HG02973 (cell line): ENCODE results near the gene SUPT4H1.

Source experiments
- ATAC-seq: cut with Tn5 transposase; IDR thresholded peaks from one replicate; pipeline ENCODE4 v1.9.1; 2021; ENCODE audit warnings: moderate library complexity; ENCODE audit not compliant: unreplicated experiment

The SUPT4H1 gene

DNA sequence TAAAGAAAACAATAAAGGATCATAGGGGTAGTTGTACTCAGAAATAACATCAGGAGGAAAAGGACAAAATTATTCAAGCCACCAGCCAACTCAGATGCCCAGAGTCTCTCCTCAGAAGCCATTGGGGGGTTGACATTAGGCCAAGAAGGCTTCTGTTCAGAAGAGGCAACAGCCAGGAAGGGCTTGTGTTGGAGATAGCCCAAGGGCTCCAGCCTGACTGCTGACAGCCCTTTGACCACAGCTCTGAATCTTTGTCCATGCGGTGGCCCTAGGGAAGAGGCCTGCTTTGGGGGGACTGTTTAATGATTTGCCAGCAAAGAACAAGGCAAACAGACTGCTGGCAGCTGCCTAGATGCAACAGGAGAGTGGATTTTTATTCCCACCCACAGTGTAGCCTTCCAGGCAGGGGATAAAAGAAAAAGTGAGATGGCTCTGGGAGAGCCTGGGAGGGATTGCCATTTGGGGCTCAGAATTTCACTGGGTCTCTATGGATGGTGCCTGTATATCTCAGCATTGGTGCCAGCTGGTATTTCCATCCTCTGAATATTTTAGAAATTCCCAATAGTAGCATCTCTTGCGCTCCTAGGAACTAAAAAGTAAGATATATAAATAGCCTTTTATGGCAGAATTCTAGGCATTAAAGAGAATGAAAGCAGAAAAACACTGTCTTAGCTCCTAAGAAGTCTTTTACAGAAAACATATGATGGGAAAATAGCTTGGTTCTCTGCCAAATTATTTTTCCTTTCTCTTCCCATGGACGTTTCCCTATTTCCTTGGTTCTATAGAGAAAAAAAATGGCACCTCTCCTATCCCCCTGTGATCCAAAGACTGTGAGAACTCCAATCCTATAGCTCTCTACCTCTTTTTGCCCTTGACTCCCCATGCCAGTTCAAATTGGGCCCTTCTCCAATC is 29.4 kb upstream of the SUPT4H1 start:
- no peak for ATAC-seq

DNA sequence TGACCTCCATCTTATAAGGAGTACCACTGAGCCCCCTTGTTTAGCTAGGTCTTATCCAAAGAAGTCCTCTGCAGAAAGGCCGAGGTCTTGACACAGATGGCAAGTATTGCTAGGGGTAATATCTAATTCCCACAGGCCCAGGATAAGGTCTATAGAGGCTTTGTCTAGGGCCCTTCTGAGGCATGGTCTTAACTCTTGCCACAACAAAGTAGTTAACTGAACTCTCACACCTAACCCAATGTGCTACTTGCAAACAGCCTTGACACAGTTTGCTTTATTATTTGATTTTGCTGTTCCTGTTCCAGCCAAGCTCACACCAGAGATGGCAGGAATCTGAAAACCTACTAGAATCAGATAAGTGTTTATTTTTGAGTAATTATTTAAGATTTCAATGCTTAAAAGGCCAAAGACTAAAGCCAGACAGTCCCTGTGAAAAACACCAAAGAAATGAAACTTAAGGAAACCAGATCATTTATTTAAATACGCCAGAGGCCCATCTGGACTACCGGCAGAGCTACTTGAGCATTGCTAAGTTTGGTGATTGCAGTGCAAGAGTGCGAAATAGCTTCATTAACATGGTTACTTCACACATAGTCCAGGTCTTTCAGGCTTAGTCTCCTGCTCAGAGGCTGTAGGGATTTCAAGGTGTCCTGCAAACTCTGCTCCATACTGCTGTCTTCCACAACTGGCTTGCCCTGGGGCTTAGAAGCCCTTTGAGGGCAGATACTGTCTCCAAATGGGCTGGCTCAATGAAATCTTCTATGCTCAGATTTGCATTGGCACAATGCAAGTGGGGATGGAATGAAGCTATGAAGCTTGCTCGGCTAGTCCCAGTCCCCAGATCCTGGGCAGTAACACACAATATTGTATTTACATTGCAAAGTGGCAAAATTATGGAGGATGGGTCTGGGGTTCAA is 28.5 kb upstream of the SUPT4H1 start:
- ATAC-seq, result no peak

DNA sequence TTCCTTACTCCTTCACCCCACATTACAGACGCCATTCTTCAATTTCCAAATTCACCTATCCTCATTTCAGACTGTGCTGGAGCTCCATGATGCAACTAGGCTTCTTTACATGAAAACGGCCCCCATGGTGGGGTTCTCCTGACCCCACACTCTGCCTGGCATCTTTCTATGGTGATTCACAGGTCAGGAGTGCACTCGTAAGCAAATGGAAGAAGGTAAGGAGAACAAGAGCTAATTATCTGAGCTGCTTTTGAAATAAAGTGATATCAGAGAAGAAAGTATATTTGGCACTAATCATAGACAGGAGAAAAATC is 27.5 kb upstream of the SUPT4H1 start:
- ATAC-seq, result no peak

DNA sequence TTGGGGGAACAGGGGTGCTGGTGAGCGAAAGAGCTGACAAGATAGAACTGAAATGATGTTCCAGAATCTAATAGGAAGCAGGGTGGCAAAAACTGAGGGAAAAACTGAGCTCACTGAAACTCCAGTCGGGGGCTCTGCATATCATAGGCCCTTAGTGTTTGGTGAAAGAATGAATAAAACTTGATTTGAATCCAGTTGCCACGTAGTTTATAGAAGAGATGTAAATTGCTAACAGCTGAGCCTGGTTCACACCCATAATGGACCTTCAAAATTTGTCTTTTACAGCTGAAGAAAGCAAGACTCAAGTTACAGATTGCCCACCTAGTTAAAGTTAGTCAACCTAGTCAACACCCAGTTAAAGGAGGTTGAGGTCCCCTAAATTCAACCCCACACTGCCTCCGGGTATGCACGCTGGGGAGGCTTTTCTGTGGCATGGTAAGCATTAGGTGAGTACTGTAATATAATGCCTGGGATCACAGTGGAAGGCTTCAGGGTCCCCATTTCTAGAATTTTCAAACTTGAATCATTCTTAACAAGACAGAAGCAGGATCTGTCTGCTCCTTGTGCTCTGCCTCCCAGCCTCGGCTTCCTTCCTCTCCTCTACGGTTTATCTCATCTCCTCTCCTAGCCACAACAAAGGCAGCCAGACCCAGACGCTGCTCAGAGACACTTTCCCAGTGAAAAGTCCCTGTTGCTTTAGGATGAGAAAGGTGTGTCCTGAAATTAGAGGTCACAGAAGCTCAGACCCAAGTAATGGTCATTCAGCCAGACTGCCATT is 26.9 kb upstream of the SUPT4H1 start:
- ATAC-seq, result no peak

DNA sequence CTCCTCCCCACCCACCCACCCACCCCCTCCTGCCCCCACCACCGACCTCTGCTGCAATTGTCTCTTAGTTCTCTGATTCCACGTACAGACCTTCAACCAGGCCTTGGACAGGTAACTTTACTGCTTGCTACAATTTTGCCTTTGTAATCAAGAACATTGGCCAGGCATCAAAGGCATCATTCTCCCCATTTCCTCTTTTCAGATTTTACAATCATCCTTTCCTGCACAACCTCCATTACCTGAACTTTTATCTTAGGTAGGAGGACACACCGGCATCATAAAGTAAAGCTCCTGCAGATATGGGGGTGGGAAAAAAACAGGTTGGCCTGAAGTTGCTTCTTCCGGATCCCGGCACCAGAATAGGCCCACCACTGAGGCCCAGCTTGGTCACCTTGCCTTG is 25.7 kb upstream of the SUPT4H1 start:
- ATAC-seq, result no peak

DNA sequence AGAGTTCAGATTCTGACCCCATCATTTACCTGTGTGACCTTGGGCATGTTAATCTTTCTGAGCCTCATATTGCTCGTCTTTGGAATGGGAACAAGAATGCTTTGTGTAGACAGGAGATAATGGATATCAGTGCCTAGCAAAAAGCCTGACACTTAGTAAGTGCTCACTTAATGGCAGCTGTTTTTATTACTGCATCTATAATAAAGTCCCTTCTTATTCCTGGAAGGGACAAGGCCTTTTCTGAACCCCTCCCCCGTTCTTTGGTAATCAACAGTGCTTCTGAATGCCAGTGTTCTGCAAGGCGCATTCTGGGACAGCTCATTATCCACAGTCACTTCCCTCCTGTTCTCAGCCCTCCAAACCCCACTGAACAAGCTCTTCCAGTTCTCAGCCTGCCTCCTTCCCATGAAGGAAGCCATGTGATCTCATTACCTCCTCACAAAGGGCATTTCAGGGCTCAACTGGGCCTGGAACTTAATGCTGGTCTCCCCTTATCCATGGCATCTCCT is 25.1 kb upstream of the SUPT4H1 start:
- no peak for ATAC-seq

DNA sequence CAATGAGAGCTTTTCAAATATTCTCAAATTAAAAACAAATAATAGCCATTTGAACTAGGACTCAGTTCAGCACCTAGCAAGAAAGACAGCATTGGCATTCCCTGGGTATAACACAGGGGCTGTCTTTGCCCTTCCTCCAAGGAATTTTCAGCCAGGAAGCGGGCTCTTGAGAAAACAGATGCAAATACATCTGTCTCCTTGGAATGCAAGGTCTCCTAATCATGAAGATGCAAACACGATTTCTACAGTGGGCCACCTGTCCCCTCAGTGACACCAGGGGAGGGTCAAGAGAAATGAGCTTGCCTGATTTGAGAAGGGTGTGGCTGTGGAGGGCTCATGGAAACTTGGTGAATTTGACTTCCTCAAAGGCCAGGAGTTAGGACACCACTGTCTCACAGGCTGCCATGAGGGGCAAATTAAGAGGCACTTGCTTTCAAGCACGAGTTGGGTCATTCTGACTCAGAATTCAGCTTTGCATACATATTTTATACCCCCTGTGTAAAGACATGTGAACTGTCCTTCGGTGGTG is 24.5 kb upstream of the SUPT4H1 start:
- ATAC-seq, result no peak

DNA sequence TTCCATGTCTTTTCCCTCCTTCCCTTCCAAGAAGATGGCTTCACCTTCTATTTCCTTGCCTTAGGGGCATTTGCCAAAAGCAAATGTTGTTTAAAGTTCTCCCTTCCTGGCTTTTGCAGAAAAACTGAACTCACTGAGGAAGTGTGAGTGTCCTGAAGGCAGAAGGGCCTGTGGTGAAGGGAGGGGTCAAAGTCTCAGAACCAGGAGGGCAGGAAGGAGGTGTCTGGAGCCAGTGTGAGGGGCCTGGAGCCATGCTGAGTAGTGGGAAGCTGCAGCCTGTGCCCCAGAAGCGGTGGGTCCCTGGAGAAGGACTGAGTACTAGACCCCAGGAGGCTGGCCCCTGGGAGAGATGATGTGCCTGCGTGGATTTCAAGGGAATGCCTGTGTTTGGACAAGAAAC is 23.8 kb upstream of the SUPT4H1 start:
- ATAC-seq, result no peak

DNA sequence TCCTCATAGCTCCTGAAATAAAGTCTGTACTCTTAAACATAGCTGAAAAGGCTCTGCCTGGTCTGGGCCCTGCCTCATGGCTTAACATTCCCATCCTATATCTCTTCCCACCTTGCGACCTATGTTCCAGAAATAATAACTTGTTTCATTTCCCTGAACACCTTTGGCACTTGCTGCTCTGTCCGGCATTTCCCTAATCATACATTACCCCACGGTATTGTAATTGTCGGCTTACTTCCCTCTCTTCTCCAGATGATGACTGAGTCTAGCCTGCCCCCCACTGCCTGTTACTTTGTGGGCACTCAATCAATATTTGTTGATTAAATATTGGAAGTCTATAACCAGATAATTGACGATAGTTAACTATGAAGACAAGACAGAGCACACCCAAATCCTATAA is 23.3 kb upstream of the SUPT4H1 start:
- ATAC-seq, result no peak

DNA sequence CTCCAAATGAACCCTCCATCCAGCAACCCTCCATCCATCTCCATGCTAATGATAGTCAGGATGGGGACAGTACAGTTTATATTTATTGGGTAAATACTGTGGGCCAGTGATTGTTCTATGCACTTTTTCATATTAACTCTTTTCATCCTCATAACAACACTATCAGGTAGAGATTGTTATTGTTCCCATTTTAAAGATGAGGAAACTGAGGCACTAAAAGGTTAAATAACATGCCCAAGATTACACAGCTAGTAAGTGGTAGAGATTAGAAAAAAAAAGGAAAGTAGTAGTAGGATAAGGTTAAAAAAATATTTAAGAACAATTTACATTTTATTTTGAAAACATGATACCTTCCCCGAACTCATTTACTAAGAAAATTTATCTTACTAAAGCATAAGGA is 21.9 kb upstream of the SUPT4H1 start:
- ATAC-seq, result no peak

DNA sequence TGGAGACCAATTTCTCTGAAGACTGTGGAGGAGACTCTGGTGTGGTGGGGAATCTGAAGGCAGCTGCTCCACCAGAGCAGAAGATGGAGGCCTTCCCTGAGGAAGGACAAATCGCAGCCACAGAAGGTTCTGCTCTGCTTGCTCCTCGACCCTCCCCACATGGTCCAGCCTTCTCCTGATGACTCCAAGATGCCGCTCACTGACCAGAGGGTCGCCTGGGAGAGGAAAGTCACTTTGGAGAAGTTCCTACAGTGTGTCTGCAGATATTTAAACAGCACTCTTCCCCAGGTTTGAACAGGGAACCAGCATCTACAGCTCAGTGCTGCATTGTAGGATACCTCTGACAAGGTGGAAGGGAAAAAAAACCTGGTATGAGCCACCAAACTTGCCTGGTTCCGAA is 21.0 kb upstream of the SUPT4H1 start:
- no peak for ATAC-seq

DNA sequence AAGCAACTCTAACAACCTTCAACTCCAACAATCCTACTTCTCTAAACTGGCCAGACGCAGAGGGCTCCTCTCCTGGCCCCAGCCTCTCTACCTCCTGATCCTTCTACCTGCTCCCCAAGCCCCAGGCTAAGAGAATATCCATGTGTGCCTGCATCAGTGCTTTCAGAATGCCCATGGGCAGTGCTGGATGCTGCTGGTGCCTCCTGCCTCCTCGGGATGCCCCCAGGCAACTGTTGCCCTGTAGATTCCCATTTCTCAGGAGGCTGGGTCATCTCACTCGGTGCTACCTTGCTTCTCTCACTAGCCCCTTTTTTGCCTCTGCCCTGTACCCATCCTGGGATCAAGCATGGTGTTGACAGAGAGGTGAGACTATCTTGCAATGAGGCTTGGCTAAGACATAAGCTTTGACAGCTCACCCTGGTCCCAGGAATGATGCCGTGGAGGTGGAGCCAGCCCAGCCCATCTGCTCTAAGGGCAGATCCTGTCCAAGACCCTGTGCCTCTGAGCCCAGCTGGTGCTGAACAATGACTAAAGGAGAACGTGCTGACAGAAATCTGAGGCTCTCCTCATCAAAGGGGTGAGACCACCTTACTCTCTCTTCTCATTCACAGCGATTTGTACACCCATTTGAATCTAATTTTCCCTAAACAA is 19.4 kb upstream of the SUPT4H1 start:
- no peak for ATAC-seq

DNA sequence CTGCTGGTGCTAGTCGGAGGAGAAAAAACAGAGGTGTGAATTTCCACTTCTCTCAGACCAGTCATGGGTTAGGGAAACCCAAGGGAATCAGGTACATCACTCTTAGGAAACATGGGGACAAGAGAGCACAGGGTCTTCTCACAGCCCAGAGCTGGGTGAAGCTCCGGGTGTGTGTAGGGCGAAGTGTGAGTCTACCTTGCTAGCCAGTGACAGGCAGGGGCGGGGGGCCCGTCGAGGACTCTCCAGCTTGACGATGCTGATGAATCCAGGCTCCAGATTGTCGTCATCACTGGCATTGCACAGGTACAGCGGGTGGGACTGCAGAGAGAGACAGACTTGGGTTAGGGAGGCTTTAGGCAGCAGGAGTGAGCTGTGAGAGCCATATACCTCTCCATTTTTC is 18.7 kb upstream of the SUPT4H1 start:
- no peak for ATAC-seq

DNA sequence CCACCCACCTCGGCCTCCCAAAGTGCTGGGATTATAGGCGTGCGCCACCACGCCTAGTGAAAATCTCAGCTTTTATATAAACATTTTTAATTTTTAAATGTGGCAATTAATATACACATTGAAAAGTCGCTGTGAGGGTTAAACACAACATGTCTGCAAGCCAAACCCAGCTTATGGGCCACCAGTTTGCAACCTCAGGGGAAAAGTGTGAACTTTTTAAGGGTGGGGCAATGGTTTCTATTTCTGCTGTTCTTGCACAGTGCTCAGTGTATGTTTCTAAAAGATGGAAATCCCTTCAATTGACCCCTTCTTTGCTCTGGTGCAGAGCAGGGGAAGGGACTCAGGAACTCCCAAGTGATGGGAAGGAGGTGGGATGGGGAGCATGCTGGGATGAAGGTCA is 18.3 kb upstream of the SUPT4H1 start:
- no peak for ATAC-seq

DNA sequence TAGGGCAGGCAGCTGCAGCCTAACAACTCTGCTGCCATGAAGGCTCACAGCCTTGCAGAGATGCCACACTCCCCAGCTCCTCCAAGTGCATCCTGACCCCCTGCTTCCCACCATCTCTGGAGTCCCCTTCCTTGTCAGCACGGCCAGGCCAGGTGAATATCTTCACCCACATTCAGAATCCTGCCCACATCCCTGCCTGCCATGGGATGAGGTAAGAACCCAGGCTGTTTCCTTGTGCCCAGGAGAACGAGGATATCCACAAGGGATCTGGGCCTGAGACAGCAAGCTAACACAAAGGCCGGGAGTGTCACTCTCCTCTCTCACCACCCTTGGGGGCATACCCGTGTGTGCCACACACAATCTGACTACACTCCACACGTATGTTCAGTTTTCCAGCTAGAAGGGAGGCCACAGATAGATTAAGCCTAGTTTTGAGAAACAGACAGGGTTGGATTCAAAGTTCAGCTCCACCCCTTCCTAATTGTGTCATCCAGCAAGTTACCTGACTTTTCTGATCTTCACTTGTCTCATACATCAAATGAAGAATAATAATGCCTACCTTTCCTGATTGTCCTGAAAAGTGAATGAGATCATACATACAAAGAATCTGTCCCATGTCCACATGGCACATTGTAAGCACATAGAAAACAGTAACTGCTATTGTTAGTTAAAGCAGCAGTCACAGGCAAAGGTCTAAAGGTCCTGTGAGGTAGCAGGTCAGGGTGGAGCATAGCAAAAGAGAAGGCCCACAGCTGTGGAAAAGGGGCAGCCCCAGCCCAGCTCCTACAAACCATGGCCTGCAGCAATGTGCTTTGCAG is 17.4 kb upstream of the SUPT4H1 start:
- no peak for ATAC-seq

DNA sequence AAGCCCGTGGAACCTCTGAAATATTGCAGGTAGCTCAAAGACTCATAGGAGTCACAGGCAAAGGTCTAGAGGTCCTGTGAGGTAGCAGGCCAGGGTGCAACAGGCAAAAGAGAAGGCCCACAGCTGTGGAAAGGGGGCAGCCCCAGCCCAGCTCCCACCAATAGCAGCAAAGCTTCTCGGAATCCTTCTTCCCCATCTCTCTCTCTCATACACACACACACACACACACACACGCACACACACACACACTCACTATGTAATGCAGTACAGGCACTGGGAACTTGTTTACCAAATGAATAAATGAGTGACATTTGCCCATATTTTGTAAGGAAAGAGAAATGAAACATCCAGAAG is 16.8 kb upstream of the SUPT4H1 start:
- ATAC-seq, result no peak

DNA sequence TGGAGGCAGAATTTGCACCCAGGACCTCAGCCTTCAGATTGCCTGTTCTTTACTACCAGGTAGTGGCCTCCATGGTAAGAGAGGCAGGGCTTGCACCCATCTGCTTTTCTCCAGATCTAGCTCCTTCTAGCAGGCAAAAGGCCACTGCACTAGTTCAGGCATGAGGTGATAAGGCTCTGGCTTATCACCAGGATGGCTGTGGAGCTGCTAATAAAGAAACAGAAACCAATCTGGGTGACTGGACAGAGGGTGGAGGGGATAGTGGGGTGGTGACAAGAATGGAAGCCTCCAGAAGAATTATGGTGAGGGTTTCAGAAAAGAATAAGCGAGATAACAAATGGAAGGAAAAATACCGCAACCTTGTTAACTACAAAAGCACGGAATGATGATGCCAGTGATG is 15.5 kb upstream of the SUPT4H1 start:
- ATAC-seq, result no peak

DNA sequence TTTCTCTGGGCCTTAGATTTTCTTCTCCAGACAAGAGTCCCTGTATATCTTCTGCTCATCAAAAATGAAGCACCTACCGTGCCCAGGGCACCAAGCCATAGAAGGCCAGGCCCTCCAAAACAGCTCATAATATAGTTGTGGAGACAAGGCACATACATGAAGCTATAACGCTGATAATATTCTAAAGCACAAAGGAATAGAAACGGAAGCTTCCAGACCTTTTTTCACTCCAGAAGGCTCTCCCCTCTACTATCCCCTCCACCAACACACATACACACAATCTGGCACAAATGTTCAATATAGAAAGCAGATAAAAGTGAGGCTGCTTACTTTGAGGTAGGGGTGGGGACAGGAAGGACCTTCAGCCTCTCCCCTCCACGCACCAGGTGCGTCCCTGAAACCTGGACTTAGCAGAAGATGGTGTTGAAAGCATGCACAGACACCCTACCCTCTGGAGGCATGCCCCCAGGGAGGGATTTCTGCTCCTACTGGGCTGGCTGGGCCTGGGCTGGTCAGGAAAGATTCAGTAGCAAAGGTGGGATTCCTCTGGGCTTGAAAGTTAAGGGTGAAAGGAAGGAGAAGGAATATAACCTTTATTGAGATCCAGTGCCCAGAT is 14.1 kb upstream of the SUPT4H1 start:
- ATAC-seq, result no peak
